ENCODE data around the gene SUPT20HL1.
A peak's percentile ranks its signal among the peaks of the same experiment; 100 is the strongest.
"Not testable (repeated sequence)": the region's sequence is repeated elsewhere in the genome, so short reads cannot be mapped to it uniquely, and the experiment has no call there.

SUPT20HL1 gene

GRCh38 chrX:24360272-24360671, at the start of gene SUPT20HL1:
Gene SUPT20HL1, plus strand, starts transcription at chrX:24360639. Its CDS starts 2,122 bp downstream, at chrX:24362761.
- Histone ChIP-seq H3K4me3 (ENCODE audit: low read depth, low read length) (no peak within 1 kb of the TSS), H3K36me3 (ENCODE audit: control insufficient read depth in 2 of 2, insufficient read depth in 1 of 2, low read length in 2 of 2) (no peaks in the 10 kb centered on the region), H3K4me1 (ENCODE audit: control insufficient read depth, insufficient read depth, low read length) (no peaks in the 10 kb centered on the region), H3K9me3 (ENCODE audit: control insufficient read depth, insufficient read depth, low read depth, low read length) (no peaks in the 10 kb centered on the region), H3K27ac (ENCODE audit: extremely low read depth, low read depth, low read length) (no peak within 1 kb of the TSS)
- ChIA-PET POLR2A (no interaction called here), CTCF (interaction anchor here (0.7 to 1.3 kb wide), 2 partner anchors 11 to 29 kb away, joined by 3 to 4 read pairs; no protein-coding TSS in a partner anchor)
- TF ChIP-seq CTCF (tag by site-specific recombination; IDR thresholded peaks at IDR 0.05) = no peak
- 0 out of 2 replicates have a peak, but pooled peaks have one; percentile 75 for TF ChIP-seq ZNF175 (tag by site-specific recombination; IDR thresholded peaks at IDR 0.05)
- TF ChIP-seq ZSCAN4 (tag by site-specific recombination; IDR thresholded peaks at IDR 0.05) = peak; percentile 97

GRCh38 chrX:24310916-24311315, 49.5 kb upstream of the SUPT20HL1 start:
- H3K4me1 ChIP-seq (ENCODE audit: control insufficient read depth, insufficient read depth, low read length); CTCF ChIA-PET; H3K27ac ChIP-seq (ENCODE audit: extremely low read depth, low read depth, low read length); H3K4me3 ChIP-seq (ENCODE audit: low read depth, low read length); H3K36me3 ChIP-seq (ENCODE audit: control insufficient read depth in 2 of 2, insufficient read depth in 1 of 2, low read length in 2 of 2); H3K9me3 ChIP-seq (ENCODE audit: control insufficient read depth, insufficient read depth, low read depth, low read length); POLR2A ChIA-PET: not testable (repeated sequence)

GRCh38 chrX:24311507-24312248, 48.8 kb upstream of the SUPT20HL1 start:
- H3K9me3 ChIP-seq (ENCODE audit: control insufficient read depth, insufficient read depth, low read depth, low read length); H3K36me3 ChIP-seq (ENCODE audit: control insufficient read depth in 2 of 2, insufficient read depth in 1 of 2, low read length in 2 of 2); POLR2A ChIA-PET; H3K4me3 ChIP-seq (ENCODE audit: low read depth, low read length); CTCF ChIA-PET; H3K27ac ChIP-seq (ENCODE audit: extremely low read depth, low read depth, low read length); H3K4me1 ChIP-seq (ENCODE audit: control insufficient read depth, insufficient read depth, low read length): not testable (repeated sequence)

- H3K27ac ChIP-seq (ENCODE audit: extremely low read depth, low read depth, low read length); H3K9me3 ChIP-seq (ENCODE audit: control insufficient read depth, insufficient read depth, low read depth, low read length); CTCF ChIA-PET; H3K4me3 ChIP-seq (ENCODE audit: low read depth, low read length); POLR2A ChIA-PET; H3K36me3 ChIP-seq (ENCODE audit: control insufficient read depth in 2 of 2, insufficient read depth in 1 of 2, low read length in 2 of 2); H3K4me1 ChIP-seq (ENCODE audit: control insufficient read depth, insufficient read depth, low read length): not testable (repeated sequence)
These were observed 48.2 kb upstream of the SUPT20HL1 start for GRCh38 chrX:24312249-24312607.

- Histone ChIP-seq H3K9me3 (ENCODE audit: control insufficient read depth, insufficient read depth, low read depth, low read length) (no peaks in the 10 kb centered on the region), H3K4me1 (ENCODE audit: control insufficient read depth, insufficient read depth, low read length) (peaks cover 2% of the 10 kb centered on the region; the same call in 1 of the 2 replicates), H3K36me3 (ENCODE audit: control insufficient read depth in 2 of 2, insufficient read depth in 1 of 2, low read length in 2 of 2) (no peaks in the 10 kb centered on the region), H3K4me3 (ENCODE audit: low read depth, low read length) (no peak within 1 kb of the TSS), H3K27ac (ENCODE audit: extremely low read depth, low read depth, low read length) (no peak within 1 kb of the TSS)
- CTCF ChIA-PET = no interaction called here
- no peak for TF ChIP-seq ZNF10 (tag by site-specific recombination; IDR thresholded peaks at IDR 0.05)
- no peak for TF ChIP-seq ZNF148 (tag by site-specific recombination; IDR thresholded peaks at IDR 0.05; ENCODE audit: borderline replicate concordance)
- TF ChIP-seq ZEB2 (tag by site-specific recombination; IDR thresholded peaks at IDR 0.05) = no peak
- TF ChIP-seq YY2 (tag by site-specific recombination; IDR thresholded peaks at IDR 0.05) = no peak
- POLR2A ChIA-PET = no interaction called here
These were observed 46.3 kb upstream of the SUPT20HL1 start, which contains the start of gene SUPT20HL2 for GRCh38 chrX:24314019-24314635. Gene SUPT20HL2, minus strand, starts transcription at chrX:24314069. Its CDS starts 754 bp downstream, at chrX:24313315.

Data from HEK293 (cell line).